Prostate gland (tissue), 2 donors: ENCODE results near the gene ITGA6. TPM values are rescaled to one million over a fixed set of nuclear protein-coding genes. Genes with fewer than 3 reads are reported as not detected.

Source experiments
- DNase-seq: peaks from one replicate; pipeline ENCODE4 v3.0.0-alpha.2; 2019; ENCODE audit warnings: low spot score
- H3K27ac ChIP-seq, 2 donors: fragments of 200-600 bp; sonication (generic); 2 replicates each; pipeline ENCODE4 v1.5.1; 2017 to 2019
- H3K27me3 ChIP-seq: fragments of 200-600 bp; sonication (generic); replicated peaks from 2 replicates; pipeline ENCODE4 v1.5.1; 2019; ENCODE audit not compliant: insufficient read depth
- H3K36me3 ChIP-seq, 2 donors: fragments of 200-600 bp; sonication (generic); 1 replicate in 1 of 2; 2 replicates in 1 of 2; pipeline versions ENCODE4 v1.5.1 to v1.8.1; 2017 to 2019
- H3K4me1 ChIP-seq: fragments of 200-600 bp; sonication (generic); replicated peaks from 2 replicates; pipeline ENCODE4 v1.5.1; 2019
- H3K4me3 ChIP-seq, 2 donors: fragments of 200-600 bp; sonication (generic); 2 replicates each; pipeline ENCODE4 v1.5.1; 2017 to 2019
- H3K9me3 ChIP-seq: fragments of 200-600 bp; sonication (generic); 2 replicates; pipeline ENCODE4 v1.5.1; 2017
- POLR2A ChIP-seq: fragments of 450-650 bp; IDR thresholded peaks from one replicate; pipeline ENCODE4 v1.6.1; 2016; ENCODE audit warnings: antibody characterized with exemption, mild to moderate bottlenecking
- POLR2AphosphoS5 ChIP-seq: sonication (generic); formaldehyde crosslinking; IDR thresholded peaks from one replicate; pipeline ENCODE4 v1.6.1; 2017; ENCODE audit warnings: antibody characterized with exemption
- WGBS: methylation state at CpG from one replicate; pipeline ENCODE4 v1.1.5; 2018; 5-methylcytosine and 5-hydroxymethylcytosine counted together
- intact Hi-C: fragments of 100-400 bp; cut with DNase I; formaldehyde crosslinking; loops from one replicate; pipeline ENCODE4 v1.14.2; 2022
- total RNA-seq, 2 donors: library from RNA; depleted of rRNA; stranded (reverse); fragments of >200 nt; gene quantifications; one replicate each; pipeline ENCODE4 v1.1.0, GENCODE V29; 2016
- TF ChIP-seq, protein P1 (sequence below), 4 experiments: fragments of 200-600 bp in 2 of 4; fragments of 450-650 bp in 2 of 4; sonication (generic) in 2 of 4; IDR thresholded peaks; 1 replicate in 3 of 4; 2 replicates in 1 of 4; pipeline ENCODE4 v1.5.1; 2016 to 2019; ENCODE audit warnings: antibody characterized with exemption in 4 of 4, mild to moderate bottlenecking in 2 of 4, moderate library complexity in 2 of 4

ITGA6 gene
- total RNA-seq, 2 donors from 2014 or later = 71.7 to 249 TPM

DNA sequence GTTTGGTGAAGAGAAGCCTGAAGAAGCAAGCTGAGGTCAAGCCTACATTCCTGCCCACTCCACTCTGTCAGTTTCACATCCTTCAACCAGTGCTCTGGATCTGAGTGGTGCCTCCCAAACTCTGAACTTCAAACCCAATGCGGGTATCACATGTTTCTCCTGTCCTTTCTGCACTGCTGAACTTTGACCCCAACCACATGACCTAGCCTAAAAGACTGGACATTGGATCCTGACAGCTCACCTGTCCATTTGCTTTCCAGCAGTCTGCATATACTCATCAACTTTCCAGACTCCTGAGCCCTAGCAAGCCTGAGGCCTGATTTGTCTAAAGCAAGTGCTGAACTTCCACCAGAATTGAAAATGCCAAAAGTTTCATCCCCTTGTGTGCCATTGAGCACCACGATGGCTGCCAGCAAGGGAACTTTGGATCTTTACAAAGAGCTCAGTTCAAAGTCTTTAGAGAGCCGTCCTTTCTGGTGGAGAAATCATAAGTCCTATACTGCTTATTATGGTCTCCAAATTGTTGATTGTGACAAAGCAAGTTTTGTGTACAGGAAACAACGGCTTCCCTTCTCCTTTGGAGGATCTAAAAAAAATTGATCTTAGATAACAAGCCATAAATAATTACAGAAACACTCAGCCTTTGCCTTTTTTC is 37.6 kb upstream of the ITGA6 start:
- TF ChIP-seq POLR2AphosphoS5 (no peak), POLR2A (no peak)
- TF ChIP-seq, protein P1, sequence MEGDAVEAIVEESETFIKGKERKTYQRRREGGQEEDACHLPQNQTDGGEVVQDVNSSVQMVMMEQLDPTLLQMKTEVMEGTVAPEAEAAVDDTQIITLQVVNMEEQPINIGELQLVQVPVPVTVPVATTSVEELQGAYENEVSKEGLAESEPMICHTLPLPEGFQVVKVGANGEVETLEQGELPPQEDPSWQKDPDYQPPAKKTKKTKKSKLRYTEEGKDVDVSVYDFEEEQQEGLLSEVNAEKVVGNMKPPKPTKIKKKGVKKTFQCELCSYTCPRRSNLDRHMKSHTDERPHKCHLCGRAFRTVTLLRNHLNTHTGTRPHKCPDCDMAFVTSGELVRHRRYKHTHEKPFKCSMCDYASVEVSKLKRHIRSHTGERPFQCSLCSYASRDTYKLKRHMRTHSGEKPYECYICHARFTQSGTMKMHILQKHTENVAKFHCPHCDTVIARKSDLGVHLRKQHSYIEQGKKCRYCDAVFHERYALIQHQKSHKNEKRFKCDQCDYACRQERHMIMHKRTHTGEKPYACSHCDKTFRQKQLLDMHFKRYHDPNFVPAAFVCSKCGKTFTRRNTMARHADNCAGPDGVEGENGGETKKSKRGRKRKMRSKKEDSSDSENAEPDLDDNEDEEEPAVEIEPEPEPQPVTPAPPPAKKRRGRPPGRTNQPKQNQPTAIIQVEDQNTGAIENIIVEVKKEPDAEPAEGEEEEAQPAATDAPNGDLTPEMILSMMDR (IDR thresholded peaks at IDR 0.05) = no peak
- no peaks in the 10 kb centered on the region for H3K36me3 ChIP-seq
- H3K4me3 ChIP-seq = no peak overlapping the region
- intact Hi-C loops = no loop called here
- H3K4me1 ChIP-seq = peaks cover 3% of the 10 kb centered on the region
- no peak for DNase-seq
- no peaks in the 10 kb centered on the region for H3K9me3 ChIP-seq
- WGBS = 58% methylated on average over 4 of the region's 4 CpGs
- H3K27ac ChIP-seq = no peak overlapping the region
- H3K27me3 ChIP-seq = no peaks in the 10 kb centered on the region

DNA sequence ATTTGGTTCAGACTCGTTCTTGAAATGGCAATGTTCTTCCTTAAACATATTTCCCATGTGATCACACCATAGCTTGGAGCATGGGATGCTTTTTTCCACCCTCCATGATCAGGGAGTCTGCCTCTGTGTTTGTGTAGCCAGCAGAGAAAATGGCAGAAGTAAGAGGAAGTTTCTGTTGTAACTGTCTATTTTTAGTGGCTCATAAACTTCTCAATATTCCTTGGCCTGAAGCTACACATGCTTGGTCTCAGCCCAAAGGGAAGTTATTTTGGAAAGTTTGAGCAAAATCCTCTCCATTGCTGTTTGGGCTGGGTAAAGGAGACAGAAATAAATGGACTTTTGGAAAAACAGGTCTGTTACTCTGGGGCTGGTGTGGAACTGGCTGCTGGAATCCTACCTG is 33.4 kb upstream of the ITGA6 start:
- no peaks in the 10 kb centered on the region for H3K27me3 ChIP-seq
- no peaks in the 10 kb centered on the region for H3K4me1 ChIP-seq
- H3K27ac ChIP-seq = peak overlapping the region; percentile 9 to 29
- H3K9me3 ChIP-seq = no peaks in the 10 kb centered on the region
- TF ChIP-seq POLR2A (no peak), POLR2AphosphoS5 (peak; percentile 50)
- TF ChIP-seq, protein P1 (IDR thresholded peaks at IDR 0.05) = no peak
- 14% methylated on average over 1 of the region's 1 CpG for WGBS
- intact Hi-C loops = no loop called here
- DNase-seq = peak; percentile 14
- H3K4me3 ChIP-seq = no peak overlapping the region
- no peaks in the 10 kb centered on the region for H3K36me3 ChIP-seq

DNA sequence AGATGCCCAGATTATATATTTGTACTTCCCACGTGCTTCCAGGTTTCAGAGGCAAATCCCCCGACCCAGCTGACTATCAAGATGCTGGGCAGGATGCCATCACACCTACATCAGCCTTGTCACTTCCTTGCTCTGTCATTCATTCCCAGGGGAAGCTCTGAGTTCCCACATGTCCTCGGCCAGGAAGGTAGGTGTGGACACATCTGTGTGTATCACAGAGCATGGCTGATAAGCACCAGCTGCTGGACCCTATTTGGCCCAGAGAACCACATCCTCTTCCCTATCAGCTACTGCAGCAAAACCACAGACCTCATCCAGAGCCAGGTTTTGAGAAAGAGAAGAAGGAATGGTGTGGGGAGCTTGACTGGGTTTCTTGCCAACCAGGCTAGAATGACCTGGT is 31.9 kb upstream of the ITGA6 start:
- Histone ChIP-seq H3K27ac (no peak overlapping the region), H3K27me3 (no peaks in the 10 kb centered on the region), H3K4me1 (no peaks in the 10 kb centered on the region), H3K36me3 (no peaks in the 10 kb centered on the region), H3K4me3 (no peak overlapping the region), H3K9me3 (no peaks in the 10 kb centered on the region)
- intact Hi-C loops = no loop called here
- 61% methylated on average over 3 of the region's 3 CpGs for WGBS
- TF ChIP-seq, protein P1 (IDR thresholded peaks at IDR 0.05) = no peak
- TF ChIP-seq POLR2AphosphoS5 = no peak
- no peak for DNase-seq

DNA sequence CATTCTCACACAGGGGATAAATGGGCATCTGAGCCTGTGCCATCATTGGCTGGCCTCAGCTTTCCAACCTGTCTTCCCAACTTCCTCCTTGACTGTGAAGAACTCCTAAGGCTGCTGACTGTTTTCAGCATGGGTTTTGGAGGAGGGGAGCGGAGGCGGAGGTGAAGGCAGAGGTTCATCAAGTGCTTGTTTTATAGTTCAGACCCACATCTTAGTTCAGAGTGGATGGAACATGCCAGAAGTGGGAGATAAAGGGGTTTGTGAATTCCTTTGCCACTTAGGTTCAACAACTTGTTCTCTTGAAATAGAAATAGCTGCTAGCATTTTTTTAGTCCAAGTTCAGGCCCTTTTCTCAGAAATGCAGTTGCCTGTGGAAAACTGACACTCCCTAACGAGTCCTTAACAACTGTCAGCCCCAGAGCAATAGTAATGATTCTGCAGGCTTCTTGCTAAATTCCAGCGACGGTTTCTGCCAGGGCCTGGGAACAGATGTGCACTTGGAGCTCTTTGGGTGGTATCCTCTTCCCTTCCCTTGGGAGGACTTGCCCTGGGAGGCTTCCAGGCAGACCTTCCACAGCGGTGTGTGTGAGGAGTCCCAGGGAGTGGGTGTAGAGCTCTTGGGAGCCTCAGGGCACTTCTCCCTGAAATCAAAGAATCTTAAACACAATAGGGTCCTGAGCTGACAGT is 30.1 kb upstream of the ITGA6 start:
- no peaks in the 10 kb centered on the region for H3K4me1 ChIP-seq
- intact Hi-C loops = no loop called here
- no peak for TF ChIP-seq POLR2A
- 43% methylated on average over 6 of the region's 6 CpGs for WGBS
- H3K36me3 ChIP-seq = no peaks in the 10 kb centered on the region
- no peaks in the 10 kb centered on the region for H3K27me3 ChIP-seq
- H3K27ac ChIP-seq = no peak overlapping the region
- no peak for DNase-seq
- H3K4me3 ChIP-seq = no peak overlapping the region
- no peaks in the 10 kb centered on the region for H3K9me3 ChIP-seq

DNA sequence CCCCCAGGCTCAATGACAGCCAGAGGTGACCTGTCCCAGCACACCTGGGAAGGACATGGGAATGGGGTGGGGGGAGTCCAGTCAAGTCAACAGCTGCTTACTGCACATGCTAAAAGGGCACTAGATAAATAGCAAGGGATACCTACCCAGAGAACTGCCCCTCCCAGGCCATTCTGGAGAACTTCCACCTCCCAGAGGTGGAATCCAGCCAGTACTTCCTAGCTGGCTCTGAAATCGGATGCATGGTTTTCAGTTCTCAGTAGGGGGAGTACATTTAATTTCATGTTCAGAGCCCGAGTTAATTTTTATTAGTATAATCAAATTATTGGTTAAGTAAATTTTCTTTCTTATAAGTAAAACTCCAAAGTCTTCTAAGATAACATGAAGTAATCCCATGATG is 28.9 kb upstream of the ITGA6 start:
- H3K27me3 ChIP-seq = no peaks in the 10 kb centered on the region
- H3K27ac ChIP-seq = no peak overlapping the region
- no peak overlapping the region for H3K4me3 ChIP-seq
- H3K9me3 ChIP-seq = no peaks in the 10 kb centered on the region
- TF ChIP-seq POLR2AphosphoS5 (no peak), POLR2A (no peak)
- TF ChIP-seq, protein P1 (IDR thresholded peaks at IDR 0.05) = no peak
- DNase-seq = no peak
- WGBS = 41% methylated on average over 2 of the region's 2 CpGs
- H3K36me3 ChIP-seq = no peaks in the 10 kb centered on the region
- intact Hi-C loops = no loop called here
- no peaks in the 10 kb centered on the region for H3K4me1 ChIP-seq
